AG04450 (cell line): ENCODE measurements around the gene HECW1. TPM values are rescaled to one million over a fixed set of nuclear protein-coding genes. Genes with fewer than 3 reads are reported as not detected.

ENCODE experiments used
- CTCF ChIA-PET: fragments of 300-600, 350-600 bp; formaldehyde crosslinking; extraction: SDS; loops from one replicate; lab custom pipeline; 2022; ENCODE audit warnings: antibody characterized with exemption, inconsistent platforms; lab: Charles Lee
- POLR2A ChIA-PET: fragments of 350-600 bp; formaldehyde crosslinking; extraction: SDS; loops from one replicate; lab custom pipeline; 2021; ENCODE audit warnings: antibody characterized with exemption, inconsistent platforms; lab: Yijun Ruan, JAX
- DNase-seq: peaks from one replicate; pipeline ENCODE4 v3.0.0-alpha.2; 2011; ENCODE audit warnings: low read depth, low spot score
- H3K27ac ChIP-seq: one replicate; pipeline ENCODE4 v1.5.1; 2012; ENCODE audit warnings: low read depth, low read length, control low read depth
- H3K27me3 ChIP-seq: one replicate; pipeline ENCODE4 v1.6.0; 2012; ENCODE audit warnings: low read length; ENCODE audit not compliant: control insufficient read depth, insufficient read depth
- H3K4me3 ChIP-seq: 2 replicates; pipeline ENCODE4 v1.5.1; 2011; ENCODE audit warnings: mild to moderate bottlenecking, low read depth, low read length, control low read depth
- H3K9me3 ChIP-seq: 2 replicates; pipeline ENCODE4 v1.5.1; 2012; ENCODE audit warnings: low read length; ENCODE audit not compliant: control insufficient read depth, insufficient read depth
- CTCF ChIP-seq: IDR thresholded peaks from 2 replicates; pipeline ENCODE4 v1.5.1; 2011; ENCODE audit warnings: low read depth, low read length, control low read depth, inconsistent platforms
- polyA plus RNA-seq: library from polyadenylated mRNA; depleted of rRNA; stranded (reverse); fragments of >200 nt; gene quantifications from 2 replicates; pipeline ENCODE4 v1.2.3, GENCODE V29; 2011

Gene HECW1
- polyA plus RNA-seq, 1 experiment, result 2.6 TPM

GRCh38 chr7:43575506-43575905 is 463.1 kb downstream of the HECW1 start:
- ChIA-PET POLR2A (no interaction called here), CTCF (interaction anchor here (0.6 to 7.7 kb wide), 10 partner anchors 6 to 397 kb away, joined by 3 to 119 read pairs (median 4); partner anchors contain the start of gene STK17A)
- no peak for TF ChIP-seq CTCF
- DNase-seq, result no peak
- H3K4me3 ChIP-seq, result no peak overlapping the region
- no peak overlapping the region for H3K27ac ChIP-seq
- no peaks in the 10 kb centered on the region for H3K9me3 ChIP-seq
- no peaks in the 10 kb centered on the region for H3K27me3 ChIP-seq

GRCh38 chr7:43576241-43576640 is 463.8 kb downstream of the HECW1 start:
- DNase-seq, result no peak
- H3K27me3 ChIP-seq, result no peaks in the 10 kb centered on the region
- no peak for TF ChIP-seq CTCF
- ChIA-PET POLR2A (no interaction called here), CTCF (interaction anchor here (1.7 kb wide), 1 partner anchor 123 kb away, joined by 11 read pairs; no protein-coding TSS in a partner anchor)
- H3K4me3 ChIP-seq, result no peak overlapping the region
- H3K9me3 ChIP-seq, result no peaks in the 10 kb centered on the region
- no peak overlapping the region for H3K27ac ChIP-seq

- no peak overlapping the region for H3K4me3 ChIP-seq
- no peak for TF ChIP-seq CTCF
- no peaks in the 10 kb centered on the region for H3K9me3 ChIP-seq
- no peak overlapping the region for H3K27ac ChIP-seq
- DNase-seq, result no peak
- CTCF ChIA-PET, result interaction anchor here (0.9 to 1.1 kb wide), 2 partner anchors 122 to 262 kb away, joined by 3 read pairs; no protein-coding TSS in a partner anchor
- POLR2A ChIA-PET, result no interaction called here
- no peaks in the 10 kb centered on the region for H3K27me3 ChIP-seq
Observed at GRCh38 chr7:43577485-43577951, 465.1 kb downstream of the HECW1 start.

GRCh38 chr7:43582503-43583423 is 470.3 kb downstream of the HECW1 start, which contains the start of gene STK17A:
TSS of gene STK17A (plus strand) at chr7:43583108. CDS start at chr7:43583244, 136 bp downstream.
- DNase-seq, result peak; percentile 79
- Histone ChIP-seq H3K27ac (peak within 1 kb of the TSS; percentile 82), H3K9me3 (no peaks in the 10 kb centered on the region; the same call in 1 of the 2 replicates), H3K27me3 (no peaks in the 10 kb centered on the region), H3K4me3 (peak within 1 kb of the TSS; percentile 90)
- TF ChIP-seq CTCF, result peak; percentile 99
- ChIA-PET POLR2A (interaction anchor here (0.6 to 1.7 kb wide), 23 partner anchors 10 to 668 kb away, joined by 3 to 56 read pairs (median 5); partner anchors contain the start of genes COA1 and MRPS24), CTCF (interaction anchor here (0.5 to 8.3 kb wide), 100 partner anchors 8 to 658 kb away, joined by 3 to 456 read pairs (median 6); partner anchors contain the start of genes BLVRA, COA1, MRPL32 and PSMA2)
